Cardiac muscle cell (in vitro differentiated cells and primary cell): ENCODE measurements around the gene ZNF462. TPM values are rescaled to one million over a fixed set of nuclear protein-coding genes. Genes with fewer than 3 reads are reported as not detected.

Experiments
- DNase-seq, 2 donors: peaks; one replicate each; pipeline versions ENCODE4 v3.0.0 to v3.0.0-alpha.2; 2010 to 2017; ENCODE audit warnings: low read depth in 1 of 2, low spot score in 1 of 2
- H3K27ac ChIP-seq: fragments of 200-600 bp; sonication (generic); 2 replicates; pipeline ENCODE4 v1.5.1; 2016
- H3K27me3 ChIP-seq: fragments of 200-600 bp; sonication (generic); 2 replicates; pipeline ENCODE4 v1.6.0; 2016; ENCODE audit warnings: control low read depth
- H3K36me3 ChIP-seq: fragments of 200-600 bp; sonication (generic); 2 replicates; pipeline ENCODE4 v1.5.1; 2016; ENCODE audit warnings: control low read depth
- H3K4me1 ChIP-seq: fragments of 200-600 bp; sonication (generic); 2 replicates; pipeline ENCODE4 v1.8.1; 2017; ENCODE audit warnings: low read depth, mild to moderate bottlenecking, mixed run types
- H3K4me3 ChIP-seq: fragments of 200-600 bp; sonication (generic); 2 replicates; pipeline ENCODE4 v1.5.1; 2016; ENCODE audit warnings: mild to moderate bottlenecking
- H3K9me3 ChIP-seq: fragments of 200-600 bp; sonication (generic); 2 replicates; pipeline ENCODE4 v1.5.1; 2017; ENCODE audit warnings: low read depth, mild to moderate bottlenecking, control low read depth
- CTCF ChIP-seq: IDR thresholded peaks from 2 replicates; pipeline ENCODE4 v1.5.1; 2012; ENCODE audit warnings: low read depth, mild to moderate bottlenecking, low read length
- polyA plus RNA-seq: library from polyadenylated mRNA; unstranded; fragments of >200 nt; fragmentation: Nextera tagmentation; extraction: Ambion mirVana; gene quantifications from 2 replicates; pipeline ENCODE4 v1.2.1, GENCODE V29; 2016
- total RNA-seq: library from RNA; depleted of rRNA; stranded (reverse); fragments of >200 nt; gene quantifications from 2 replicates; pipeline ENCODE4 v1.2.3, GENCODE V29; 2016

The ZNF462 gene
- total and polyA plus RNA-seq, 2 experiments from 2014 or later: 12.7 to 36.8 TPM

GRCh38 chr9:106911951-106912350 lies 49.0 kb downstream of the ZNF462 start:
- H3K4me3 ChIP-seq: no peak overlapping the region
- no peak for TF ChIP-seq CTCF

GRCh38 chr9:106913276-106913675 lies 50.3 kb downstream of the ZNF462 start:
- Histone ChIP-seq H3K9me3 (no peaks in the 10 kb centered on the region), H3K4me1 (peaks cover 9% of the 10 kb centered on the region), H3K27me3 (no peaks in the 10 kb centered on the region), H3K36me3 (no peaks in the 10 kb centered on the region), H3K27ac (no peak overlapping the region), H3K4me3 (no peak overlapping the region)
- no peak for DNase-seq
- no peak for TF ChIP-seq CTCF

More at GRCh38 chr9:106911951-106912350, 49.0 kb downstream of the ZNF462 start:
- no peak for DNase-seq
- Histone ChIP-seq H3K27ac (no peak overlapping the region), H3K4me1 (peaks cover 7% of the 10 kb centered on the region), H3K36me3 (no peaks in the 10 kb centered on the region), H3K27me3 (no peaks in the 10 kb centered on the region), H3K9me3 (no peaks in the 10 kb centered on the region)

GRCh38 chr9:106915851-106916250 lies 52.9 kb downstream of the ZNF462 start:
- no peaks in the 10 kb centered on the region for H3K9me3 ChIP-seq
- no peaks in the 10 kb centered on the region for H3K27me3 ChIP-seq
- peaks cover 34% of the 10 kb centered on the region for H3K4me1 ChIP-seq
- no peaks in the 10 kb centered on the region for H3K36me3 ChIP-seq
- no peak for TF ChIP-seq CTCF
- no peak overlapping the region for H3K4me3 ChIP-seq
- H3K27ac ChIP-seq: peak overlapping the region; percentile 31
- no peak for DNase-seq

GRCh38 chr9:106916466-106917235 lies 53.7 kb downstream of the ZNF462 start:
- Histone ChIP-seq H3K9me3 (no peaks in the 10 kb centered on the region), H3K4me1 (peaks cover 37% of the 10 kb centered on the region), H3K27ac (peak overlapping the region; percentile 31), H3K4me3 (no peak overlapping the region), H3K36me3 (no peaks in the 10 kb centered on the region), H3K27me3 (no peaks in the 10 kb centered on the region)
- TF ChIP-seq CTCF: no peak
- DNase-seq: peak; percentile 42 to 82

GRCh38 chr9:106918825-106919509 lies 56.0 kb downstream of the ZNF462 start:
- Histone ChIP-seq H3K4me3 (no peak overlapping the region), H3K27me3 (no peaks in the 10 kb centered on the region), H3K4me1 (peaks cover 52% of the 10 kb centered on the region), H3K9me3 (no peaks in the 10 kb centered on the region), H3K27ac (peak overlapping the region; percentile 20), H3K36me3 (peaks cover 1% of the 10 kb centered on the region)
- no peak for TF ChIP-seq CTCF
- peak in 1 of 2 donors; percentile 21 for DNase-seq
